Neural crest cell (in vitro differentiated cells): Measurements from ENCODE around the gene GAL3ST2. TPM values are rescaled to one million over a fixed set of nuclear protein-coding genes. Genes with fewer than 3 reads are reported as not detected.

Source experiments
- DNase-seq: peaks from one replicate; pipeline ENCODE4 v3.0.0; 2021; ENCODE audit warnings: low read depth, mixed read lengths, low spot score
- H3K27ac Mint-ChIP-seq: one replicate; pipeline ENCODE4 v1.8.0; 2021; ENCODE audit warnings: mild to moderate bottlenecking, mixed read lengths; ENCODE audit not compliant: unreplicated experiment
- H3K27me3 Mint-ChIP-seq: 2 replicates; pipeline ENCODE4 v1.8.0; 2021; ENCODE audit warnings: low read depth, mild to moderate bottlenecking, mixed read lengths
- H3K36me3 Mint-ChIP-seq: 2 replicates; pipeline ENCODE4 v1.8.0; 2021; ENCODE audit warnings: low read depth, mild to moderate bottlenecking, mixed read lengths
- H3K4me1 Mint-ChIP-seq: 2 replicates; pipeline ENCODE4 v1.8.0; 2021; ENCODE audit warnings: mixed read lengths
- H3K4me3 Mint-ChIP-seq: one replicate; pipeline ENCODE4 v1.8.0; 2021; ENCODE audit warnings: mild to moderate bottlenecking, mixed read lengths
- H3K9me3 Mint-ChIP-seq: 2 replicates; pipeline ENCODE4 v1.8.0; 2021; ENCODE audit warnings: mixed read lengths
- CTCF ChIP-seq: fragments of 200-600 bp; sonication (generic); conservative IDR thresholded peaks from 2 replicates; pipeline ENCODE4 v1.5.0; 2021; ENCODE audit warnings: antibody characterized with exemption, mild to moderate bottlenecking
- total RNA-seq: library from RNA; stranded (reverse); gene quantifications from 2 replicates; pipeline ENCODE4 v1.2.1, GENCODE V29; 2021

Gene GAL3ST2
- total RNA-seq, 1 donor from 2014 or later: 0.28 TPM

- H3K9me3 Mint-ChIP-seq: no peaks in the 10 kb centered on the region
- no peak for DNase-seq
- no peak for TF ChIP-seq CTCF
- H3K27ac Mint-ChIP-seq: no peak overlapping the region
- H3K27me3 Mint-ChIP-seq: no peaks in the 10 kb centered on the region
- no peaks in the 10 kb centered on the region for H3K36me3 Mint-ChIP-seq
- H3K4me1 Mint-ChIP-seq: peaks cover 15% of the 10 kb centered on the region
- H3K4me3 Mint-ChIP-seq: no peak overlapping the region
Observed at GRCh38 chr2:241809383-241810306, 33.0 kb downstream of the GAL3ST2 start.

- no peak for DNase-seq
- Mint-ChIP-seq H3K27me3 (no peaks in the 10 kb centered on the region), H3K4me3 (no peak overlapping the region), H3K9me3 (no peaks in the 10 kb centered on the region), H3K36me3 (no peaks in the 10 kb centered on the region), H3K27ac (no peak overlapping the region), H3K4me1 (peaks cover 15% of the 10 kb centered on the region)
- no peak for TF ChIP-seq CTCF
Observed at GRCh38 chr2:241810307-241811200, 33.9 kb downstream of the GAL3ST2 start.

GRCh38 chr2:241811201-241811951 is 34.8 kb downstream of the GAL3ST2 start:
- DNase-seq: no peak
- H3K4me3 Mint-ChIP-seq: no peak overlapping the region

GRCh38 chr2:241811952-241812729 is 35.5 kb downstream of the GAL3ST2 start:
- no peaks in the 10 kb centered on the region for H3K9me3 Mint-ChIP-seq
- H3K27me3 Mint-ChIP-seq: no peaks in the 10 kb centered on the region
- peaks cover 15% of the 10 kb centered on the region for H3K4me1 Mint-ChIP-seq
- no peaks in the 10 kb centered on the region for H3K36me3 Mint-ChIP-seq
- no peak for DNase-seq
- no peak for TF ChIP-seq CTCF
- H3K27ac Mint-ChIP-seq: no peak overlapping the region
- H3K4me3 Mint-ChIP-seq: no peak overlapping the region

More at GRCh38 chr2:241811201-241811951, 34.8 kb downstream of the GAL3ST2 start:
- no peaks in the 10 kb centered on the region for H3K9me3 Mint-ChIP-seq
- no peaks in the 10 kb centered on the region for H3K36me3 Mint-ChIP-seq
- no peaks in the 10 kb centered on the region for H3K27me3 Mint-ChIP-seq
- TF ChIP-seq CTCF: no peak
- H3K27ac Mint-ChIP-seq: no peak overlapping the region
- H3K4me1 Mint-ChIP-seq: peaks cover 15% of the 10 kb centered on the region
